Thyroid gland (tissue), 4 donors: ENCODE results near the gene NAA16. TPM values are rescaled to one million over a fixed set of nuclear protein-coding genes. Genes with fewer than 3 reads are reported as not detected.

Experiments used
- DNase-seq, 2 donors: peaks; one replicate each; pipeline ENCODE4 v3.0.0-alpha.2; 2019
- H3K27ac ChIP-seq, 3 donors: fragments of 200-600 bp; sonication (generic); 1 replicate in 2 of 3; 2 replicates in 1 of 3; pipeline ENCODE4 v1.5.1; 2016 to 2019; ENCODE audit warnings: mild to moderate bottlenecking in 1 of 3, moderate library complexity in 1 of 3
- H3K27me3 ChIP-seq: fragments of 200-600 bp; sonication (generic); one replicate; pipeline ENCODE4 v1.5.1; 2019
- H3K36me3 ChIP-seq, 2 donors: fragments of 200-600 bp; sonication (generic); one replicate each; pipeline ENCODE4 v1.5.1; 2016 to 2019
- H3K4me1 ChIP-seq, 2 donors: fragments of 200-600 bp; sonication (generic); one replicate each; pipeline ENCODE4 v1.5.1; 2017 to 2019
- H3K4me3 ChIP-seq, 3 donors: fragments of 200-600 bp; sonication (generic); replicated peaks in 1 of 3; 1 replicate in 2 of 3; 2 replicates in 1 of 3; pipeline ENCODE4 v1.5.1; 2016; ENCODE audit warnings: mild to moderate bottlenecking in 1 of 3
- H3K9me3 ChIP-seq: fragments of 200-600 bp; sonication (generic); one replicate; pipeline ENCODE4 v1.5.1; 2017
- POLR2A ChIP-seq, 2 donors: fragments of 450-650 bp; IDR thresholded peaks; one replicate each; pipeline ENCODE4 v1.6.1; 2017; ENCODE audit warnings: antibody characterized with exemption in 2 of 2, mild to moderate bottlenecking in 2 of 2, moderate library complexity in 1 of 2
- WGBS, 2 donors: methylation state at CpG; one replicate each; pipeline ENCODE4 v1.1.5; 2017; 5-methylcytosine and 5-hydroxymethylcytosine counted together
- intact Hi-C: fragments of 100-400 bp; cut with DNase I; formaldehyde crosslinking; loops from one replicate; pipeline ENCODE4 v1.15.1; 2023
- total RNA-seq, 4 donors: library from RNA; depleted of rRNA; stranded (reverse); fragments of >200 nt; gene quantifications; one replicate each; pipeline ENCODE4 v1.2.3, GENCODE V29; 2016
- TF ChIP-seq, protein P1 (sequence below), 6 experiments: fragments of 200-600 bp in 3 of 6; fragments of 450-650 bp in 3 of 6; sonication (generic) in 3 of 6; IDR thresholded peaks; one replicate each; pipeline ENCODE4 v1.5.1; 2016 to 2019; ENCODE audit warnings: antibody characterized with exemption in 6 of 6, mild to moderate bottlenecking in 2 of 6, inconsistent platforms in 1 of 6, moderate library complexity in 1 of 6

NAA16 gene
- total RNA-seq, 4 donors from 2014 or later = 16.9 to 42.7 (median 19.0) TPM

GRCh38 chr13:41334810-41335209, 23.7 kb downstream of the NAA16 start:
- H3K27me3 ChIP-seq = no peaks in the 10 kb centered on the region
- no peak for DNase-seq
- H3K4me1 ChIP-seq = no peaks in the 10 kb centered on the region
- 94 to 98% methylated on average over 4 of the region's 4 CpGs for WGBS, 2 donors
- intact Hi-C loops = no loop called here
- no peak overlapping the region for H3K4me3 ChIP-seq
- TF ChIP-seq, protein P1, sequence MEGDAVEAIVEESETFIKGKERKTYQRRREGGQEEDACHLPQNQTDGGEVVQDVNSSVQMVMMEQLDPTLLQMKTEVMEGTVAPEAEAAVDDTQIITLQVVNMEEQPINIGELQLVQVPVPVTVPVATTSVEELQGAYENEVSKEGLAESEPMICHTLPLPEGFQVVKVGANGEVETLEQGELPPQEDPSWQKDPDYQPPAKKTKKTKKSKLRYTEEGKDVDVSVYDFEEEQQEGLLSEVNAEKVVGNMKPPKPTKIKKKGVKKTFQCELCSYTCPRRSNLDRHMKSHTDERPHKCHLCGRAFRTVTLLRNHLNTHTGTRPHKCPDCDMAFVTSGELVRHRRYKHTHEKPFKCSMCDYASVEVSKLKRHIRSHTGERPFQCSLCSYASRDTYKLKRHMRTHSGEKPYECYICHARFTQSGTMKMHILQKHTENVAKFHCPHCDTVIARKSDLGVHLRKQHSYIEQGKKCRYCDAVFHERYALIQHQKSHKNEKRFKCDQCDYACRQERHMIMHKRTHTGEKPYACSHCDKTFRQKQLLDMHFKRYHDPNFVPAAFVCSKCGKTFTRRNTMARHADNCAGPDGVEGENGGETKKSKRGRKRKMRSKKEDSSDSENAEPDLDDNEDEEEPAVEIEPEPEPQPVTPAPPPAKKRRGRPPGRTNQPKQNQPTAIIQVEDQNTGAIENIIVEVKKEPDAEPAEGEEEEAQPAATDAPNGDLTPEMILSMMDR (IDR thresholded peaks at IDR 0.05) = no peak
- H3K36me3 ChIP-seq = peaks cover 0 to 4% of the 10 kb centered on the region in 2 donors
- H3K27ac ChIP-seq = no peak overlapping the region
- H3K9me3 ChIP-seq = no peaks in the 10 kb centered on the region

DNA sequence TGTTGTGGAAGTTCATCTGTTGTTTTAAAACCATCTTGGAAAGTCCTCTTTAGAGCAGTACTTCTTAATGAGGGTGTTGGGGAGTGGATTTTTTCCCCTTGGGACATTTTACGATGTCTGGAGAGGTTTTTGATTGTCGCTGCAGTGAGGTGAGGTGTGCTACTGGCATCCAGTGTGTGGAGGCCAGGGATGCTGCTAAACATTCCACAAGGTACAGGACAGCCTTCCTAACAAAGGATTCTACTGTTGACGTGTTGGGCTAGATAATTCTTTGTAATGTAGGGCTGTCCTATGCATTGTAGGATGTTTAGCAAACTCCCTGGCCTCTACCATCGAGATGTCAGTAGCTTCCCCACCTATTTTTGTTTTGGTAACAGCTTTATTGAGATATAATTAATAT, 33.3 kb downstream of the NAA16 start:
- no peak overlapping the region for H3K27ac ChIP-seq
- H3K4me1 ChIP-seq = no peaks in the 10 kb centered on the region
- intact Hi-C loops = no loop called here
- no peaks in the 10 kb centered on the region for H3K9me3 ChIP-seq
- H3K27me3 ChIP-seq = no peaks in the 10 kb centered on the region
- H3K36me3 ChIP-seq = peaks cover 4 to 12% of the 10 kb centered on the region in 2 donors
- 83 to 85% methylated on average over 4 of the region's 4 CpGs for WGBS, 2 donors
- DNase-seq = no peak
- TF ChIP-seq POLR2A (IDR thresholded peaks at IDR 0.05) = no peak
- TF ChIP-seq, protein P1 (IDR thresholded peaks at IDR 0.05) = no peak
- no peak overlapping the region for H3K4me3 ChIP-seq

- intact Hi-C loops = no loop called here
- no peaks in the 10 kb centered on the region for H3K27me3 ChIP-seq
- no peak overlapping the region for H3K4me3 ChIP-seq
- no peak overlapping the region for H3K27ac ChIP-seq
- H3K4me1 ChIP-seq = no peaks in the 10 kb centered on the region
- 88 to 94% methylated on average over 9 of the region's 9 CpGs for WGBS, 2 donors
- DNase-seq = no peak
- TF ChIP-seq, protein P1 (IDR thresholded peaks at IDR 0.05) = no peak
- no peak for TF ChIP-seq POLR2A (IDR thresholded peaks at IDR 0.05)
- peaks cover 4 to 12% of the 10 kb centered on the region in 2 donors for H3K36me3 ChIP-seq
- no peaks in the 10 kb centered on the region for H3K9me3 ChIP-seq
Measured at GRCh38 chr13:41345165-41345913, 34.3 kb downstream of the NAA16 start.

DNA sequence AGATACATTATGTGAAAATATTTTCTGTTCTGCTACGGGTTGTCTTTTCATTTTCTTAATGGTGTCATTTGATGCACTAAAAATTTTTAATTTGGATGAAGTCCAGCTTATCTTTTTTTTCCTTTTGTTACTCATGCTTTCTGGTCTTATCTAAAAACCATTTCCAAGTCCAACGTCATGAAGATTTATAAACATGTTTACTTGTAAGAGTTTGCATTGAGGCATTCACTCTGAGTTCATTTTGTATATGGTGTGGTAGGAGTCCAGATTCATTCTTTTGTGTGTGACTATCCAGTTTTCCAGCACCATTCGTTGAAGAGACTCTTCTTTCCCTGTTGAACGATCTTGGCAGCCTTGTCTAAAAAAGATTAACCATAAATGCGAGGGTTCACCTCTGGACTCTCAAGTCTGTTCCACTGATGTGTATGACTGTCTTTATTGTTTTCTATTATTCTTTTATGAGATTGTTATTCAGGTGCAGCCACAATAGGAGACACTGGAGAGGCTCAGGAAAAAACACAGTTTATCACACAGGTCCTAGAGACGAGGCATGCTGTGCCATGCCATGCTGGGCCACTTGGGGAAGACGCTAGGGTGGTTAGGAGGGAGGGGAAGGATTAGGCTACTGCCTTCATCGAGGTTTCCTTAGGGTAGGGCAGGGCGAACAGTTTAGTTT, 35.0 kb downstream of the NAA16 start:
- intact Hi-C loops = no loop called here

More for the DNA sequence above, 35.0 kb downstream of the NAA16 start:
- WGBS, 2 donors = 81 to 88% methylated on average over 9 of the region's 9 CpGs
- H3K27ac ChIP-seq = no peak overlapping the region
- H3K36me3 ChIP-seq = peaks cover 4 to 12% of the 10 kb centered on the region in 2 donors
- no peaks in the 10 kb centered on the region for H3K4me1 ChIP-seq
- no peaks in the 10 kb centered on the region for H3K27me3 ChIP-seq
- H3K9me3 ChIP-seq = no peaks in the 10 kb centered on the region
- TF ChIP-seq POLR2A (IDR thresholded peaks at IDR 0.05) = no peak
- TF ChIP-seq, protein P1 (IDR thresholded peaks at IDR 0.05) = no peak
- no peak overlapping the region for H3K4me3 ChIP-seq
- no peak for DNase-seq
